HG03558 (cell line): Measurements from ENCODE around the gene ITIH5.

ENCODE experiments used
- ATAC-seq: cut with Tn5 transposase; IDR thresholded peaks from one replicate; pipeline ENCODE4 v1.9.1; 2021; ENCODE audit warnings: moderate number of reproducible peaks; ENCODE audit not compliant: unreplicated experiment; ENCODE audit errors: extremely low read depth

The ITIH5 gene

DNA sequence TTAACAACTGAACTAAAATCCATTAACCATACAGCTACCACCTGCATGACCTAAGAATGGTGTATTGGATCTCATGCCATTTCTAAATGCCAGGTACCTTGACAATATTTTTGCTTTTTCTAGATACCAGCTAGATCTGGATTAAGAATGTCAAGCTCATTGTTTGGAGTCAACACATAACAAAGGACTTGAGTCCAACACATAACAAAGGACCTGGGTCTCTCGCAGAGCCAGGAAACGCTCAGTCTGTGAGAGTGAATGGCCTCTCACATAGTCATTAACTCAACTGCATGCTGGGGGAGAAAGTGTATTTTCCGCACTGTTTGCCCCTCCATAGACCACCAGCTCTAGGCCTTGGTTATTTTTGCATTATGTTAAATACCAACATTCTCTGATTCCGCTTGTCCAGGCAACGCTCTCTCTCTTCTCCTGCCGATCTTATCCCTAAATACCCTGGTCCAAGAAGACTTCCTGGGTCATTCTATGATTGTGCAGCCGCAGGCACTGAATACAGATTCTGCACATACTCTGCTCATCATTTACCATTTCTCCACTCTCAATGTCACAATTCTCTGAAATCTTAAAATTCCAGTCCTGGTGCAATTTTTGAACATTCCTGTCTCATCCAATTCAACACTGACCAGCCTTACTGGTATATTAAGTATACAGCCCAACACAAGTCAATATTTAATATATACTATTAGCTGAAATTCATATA lies 31.2 kb downstream of the ITIH5 start:
- no peak for ATAC-seq

GRCh38 chr10:7634142-7634894 lies 32.4 kb downstream of the ITIH5 start:
- ATAC-seq = no peak

DNA sequence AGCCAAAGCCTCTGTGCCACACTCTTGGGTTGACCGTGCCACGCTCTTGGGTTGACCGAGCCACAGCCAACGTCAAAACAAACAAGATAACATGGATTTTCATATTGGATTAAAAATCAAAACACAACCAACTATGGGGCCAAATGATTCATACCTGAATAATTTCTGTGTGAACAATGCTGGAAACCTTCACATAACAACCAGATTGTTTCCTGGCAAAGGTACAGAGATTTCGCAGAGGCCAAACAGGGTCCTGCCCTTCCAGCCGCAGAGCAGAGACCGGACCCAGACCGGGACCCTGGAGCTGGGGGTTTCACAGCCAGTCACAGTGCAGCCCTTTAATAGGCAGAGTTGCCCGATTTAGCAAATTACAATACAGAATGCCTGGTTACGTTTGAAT lies 40.5 kb downstream of the ITIH5 start:
- ATAC-seq = no peak

DNA sequence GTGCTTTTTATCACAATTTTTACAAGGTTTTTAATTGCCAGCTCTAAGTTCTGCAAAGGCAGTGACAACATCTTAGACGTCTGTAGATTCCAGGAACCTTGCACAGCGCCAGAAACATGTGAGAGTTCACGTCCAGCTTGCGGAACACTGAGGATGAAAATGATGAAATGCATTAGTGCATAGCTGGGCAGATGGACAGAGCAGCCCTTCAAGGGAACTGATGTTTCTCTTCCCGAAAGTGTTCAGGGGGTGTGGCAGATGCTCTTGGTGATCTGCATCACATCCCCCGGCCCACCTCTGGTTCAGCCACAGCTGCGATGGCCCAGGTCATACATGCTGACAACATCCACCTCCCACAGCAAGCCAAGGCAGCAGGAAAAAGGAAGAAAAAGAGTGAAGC lies 40.9 kb downstream of the ITIH5 start:
- no peak for ATAC-seq

GRCh38 chr10:7625009-7625408 lies 41.8 kb downstream of the ITIH5 start:
- no peak for ATAC-seq

GRCh38 chr10:7622969-7623368 lies 43.8 kb downstream of the ITIH5 start:
- no peak for ATAC-seq

GRCh38 chr10:7618461-7618860 lies 48.3 kb downstream of the ITIH5 start:
- ATAC-seq = no peak

- no peak for ATAC-seq
Observed at GRCh38 chr10:7611909-7612308, 54.9 kb downstream of the ITIH5 start.

DNA sequence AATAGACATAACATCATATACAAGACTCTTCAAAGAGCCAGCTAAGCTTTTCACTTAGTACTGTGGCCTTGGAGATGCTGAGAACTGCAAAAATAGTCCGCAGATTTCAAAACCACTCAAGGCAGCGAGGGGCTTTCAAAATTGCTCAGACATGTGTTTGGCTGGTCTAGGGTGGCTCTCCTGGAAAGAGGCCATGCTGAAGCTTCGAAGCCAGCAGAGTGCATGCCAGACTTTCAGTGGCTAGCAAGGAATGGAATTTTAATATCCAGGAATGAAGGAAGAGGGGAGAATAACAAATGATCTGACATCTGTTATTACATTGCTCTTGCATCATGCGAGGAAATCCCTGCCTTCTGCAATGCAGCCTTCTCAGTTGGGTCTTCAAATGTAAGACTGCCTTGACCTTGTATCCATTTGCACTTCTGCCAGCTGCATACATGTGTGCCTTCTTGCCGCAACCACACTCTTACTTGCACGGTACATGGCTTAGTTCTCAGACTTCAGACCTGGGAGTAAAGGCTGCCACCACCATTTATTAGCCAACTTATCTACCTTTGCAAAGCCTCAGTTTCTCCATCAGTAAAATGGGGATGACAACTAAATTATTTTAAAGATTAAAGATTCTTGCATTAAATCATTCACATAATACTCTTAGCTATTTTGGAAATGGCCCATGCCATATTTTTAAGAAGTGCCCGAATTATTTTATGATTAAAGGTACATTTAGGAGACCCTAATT lies 55.9 kb downstream of the ITIH5 start:
- no peak for ATAC-seq

DNA sequence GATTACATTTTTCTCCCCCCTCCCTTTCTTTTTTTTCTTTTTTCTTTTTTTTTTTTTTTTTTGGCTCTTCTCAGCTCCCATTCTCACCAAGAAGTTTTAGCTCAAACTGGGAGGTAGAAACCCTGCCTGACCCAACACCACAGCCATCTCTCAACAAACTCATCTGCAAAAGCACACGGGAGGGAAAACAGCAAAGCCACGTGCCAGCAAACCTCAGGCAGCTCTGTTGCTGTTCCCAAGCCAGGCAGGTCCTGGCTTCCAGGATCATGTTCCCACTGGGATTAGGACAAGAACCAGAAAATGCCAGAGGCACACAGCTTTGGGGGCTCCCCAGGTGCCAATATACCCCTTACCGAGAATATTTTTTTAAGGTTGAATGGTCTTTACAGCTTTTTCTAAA lies 56.7 kb downstream of the ITIH5 start:
- no peak for ATAC-seq

DNA sequence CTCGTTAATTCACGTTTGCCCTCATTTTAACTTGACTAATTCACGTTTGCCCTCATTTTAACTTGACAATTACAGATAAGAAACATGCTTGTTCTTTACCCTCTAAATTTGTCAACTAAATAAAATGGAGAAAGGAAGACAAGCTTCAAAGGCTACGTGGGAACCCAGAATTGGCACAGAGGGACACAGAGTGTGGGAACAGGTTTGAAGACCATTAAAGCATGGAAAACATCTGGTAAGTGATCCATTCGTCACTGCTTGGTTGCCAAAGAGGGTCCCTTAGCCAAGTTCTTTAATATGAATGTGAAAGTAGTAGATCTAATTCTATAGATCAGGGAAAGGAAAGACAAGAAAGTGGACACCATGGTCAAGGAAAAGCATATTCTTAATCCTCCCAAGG lies 57.2 kb downstream of the ITIH5 start:
- ATAC-seq = no peak

GRCh38 chr10:7608001-7608400 lies 58.8 kb downstream of the ITIH5 start:
- ATAC-seq = no peak

DNA sequence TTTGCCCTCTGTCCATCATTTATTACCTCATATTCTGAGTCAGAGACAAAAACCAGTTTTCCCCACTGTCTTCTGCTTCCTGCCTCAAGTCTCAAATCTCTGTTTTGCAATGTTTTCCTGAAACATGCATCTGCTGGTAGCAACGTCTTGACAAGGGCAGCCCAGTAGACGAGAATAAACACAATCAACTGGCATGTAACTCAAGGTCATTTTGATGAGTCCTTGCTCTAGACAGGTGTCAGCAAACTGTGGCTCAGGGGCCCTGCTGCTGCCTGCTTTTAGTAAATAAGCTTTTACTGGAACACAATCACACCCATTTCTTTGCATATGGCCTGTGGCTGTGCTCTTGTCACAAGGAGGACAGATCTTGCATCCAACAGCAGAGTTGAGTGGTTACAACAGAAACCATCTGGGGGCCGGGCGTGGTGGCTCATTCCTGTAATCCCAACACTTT lies 59.8 kb downstream of the ITIH5 start:
- ATAC-seq = no peak

DNA sequence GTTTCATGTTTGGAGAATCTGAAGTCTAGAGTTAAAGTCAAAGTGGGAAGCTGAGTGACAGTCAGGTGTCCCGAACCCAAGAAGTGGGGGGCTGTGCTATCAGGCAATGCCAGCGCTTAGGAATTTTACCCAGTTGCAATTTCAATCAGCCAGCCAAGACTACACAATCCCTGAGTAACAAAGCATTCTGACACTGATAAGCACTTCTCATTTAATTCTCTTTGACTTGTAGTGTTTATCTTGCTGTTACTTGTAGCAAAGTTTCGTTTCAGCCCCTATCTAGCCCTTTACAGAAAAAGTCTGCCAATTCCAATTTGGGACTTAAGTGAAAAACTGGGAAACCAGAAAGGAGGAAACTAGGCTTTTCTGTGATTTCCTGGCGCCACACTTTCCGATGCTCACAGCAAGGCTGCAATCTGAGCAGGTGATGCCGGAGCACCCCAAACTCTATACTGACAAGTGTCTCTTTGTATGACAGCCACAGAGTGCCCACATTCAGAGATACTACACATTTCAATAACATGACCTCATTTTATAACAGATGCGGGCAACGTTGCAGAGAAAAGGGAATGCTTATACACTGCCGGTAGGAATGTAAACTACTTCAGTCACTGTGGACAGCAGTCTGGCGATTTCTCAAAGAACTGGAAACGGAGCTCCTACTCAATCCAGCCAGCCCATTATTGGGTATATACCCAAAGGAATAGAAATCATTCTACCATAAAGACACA lies 61.0 kb downstream of the ITIH5 start:
- no peak for ATAC-seq

DNA sequence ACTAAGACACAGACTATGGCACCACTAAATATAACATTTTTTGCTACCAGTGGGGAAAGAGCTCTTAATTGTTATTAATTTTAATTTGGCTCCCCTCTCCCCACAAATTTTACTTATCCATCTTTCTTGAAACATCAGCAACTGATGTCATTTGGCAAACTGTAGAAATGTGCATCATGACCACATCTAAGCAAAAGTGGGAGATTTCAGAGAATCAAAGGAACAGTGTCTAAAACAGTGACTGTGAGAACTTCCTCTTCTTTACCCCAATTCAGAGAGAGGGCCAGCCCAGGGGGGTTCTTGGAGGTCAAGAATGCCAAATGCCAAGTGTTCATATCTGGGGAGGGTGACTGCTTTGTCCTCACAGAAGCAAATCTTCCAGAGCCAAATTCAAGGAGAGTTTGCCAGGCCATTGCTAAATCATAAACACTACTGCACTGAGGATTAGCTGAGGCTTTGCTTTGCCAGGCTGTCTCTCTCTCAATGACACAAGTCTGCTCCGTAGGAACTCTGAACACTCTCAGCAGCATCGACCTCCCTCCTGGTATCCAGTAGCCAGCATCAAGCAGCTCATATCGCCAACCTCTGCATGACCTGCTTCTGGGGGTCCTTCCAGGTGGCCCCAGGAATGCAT lies 65.6 kb downstream of the ITIH5 start:
- no peak for ATAC-seq

GRCh38 chr10:7598771-7599170 lies 68.0 kb downstream of the ITIH5 start:
- ATAC-seq = no peak

GRCh38 chr10:7596356-7596755 lies 70.4 kb downstream of the ITIH5 start:
- ATAC-seq = no peak

DNA sequence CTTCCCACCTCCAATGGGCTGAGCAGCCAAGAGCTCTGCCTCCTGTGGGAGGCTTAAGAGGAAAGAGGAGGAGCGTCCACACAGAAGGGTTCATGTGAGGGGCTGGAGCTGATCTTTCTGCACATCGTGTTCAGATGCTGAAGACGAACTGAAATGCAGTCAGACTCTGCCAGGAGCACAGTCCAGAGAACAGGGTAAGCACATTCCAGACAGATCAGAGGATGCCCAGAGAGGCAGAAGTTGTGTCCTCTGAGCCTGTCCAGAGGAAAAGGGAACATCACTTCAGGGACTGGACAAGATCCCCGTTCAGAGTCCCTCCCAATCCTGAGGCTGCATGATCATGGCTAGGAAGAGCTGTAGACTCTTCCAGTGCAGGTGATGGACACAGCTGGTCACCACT lies 72.9 kb downstream of the ITIH5 start:
- no peak for ATAC-seq

- no peak for ATAC-seq
Observed at GRCh38 chr10:7593063-7593462, 73.7 kb downstream of the ITIH5 start.

GRCh38 chr10:7592627-7593026 lies 74.1 kb downstream of the ITIH5 start:
- ATAC-seq = no peak
